Stimulated activated CD4-positive, alpha-beta T cell treated with anti-CD3 and anti-CD28 coated beads, Interleukin-4, amount 100 ng/mL, for 48 hours (primary cell): ENCODE data around the gene B4GALT3.

ENCODE experiments used
- DNase-seq, 2 donors: peaks; one replicate each; pipeline ENCODE4 v3.0.0-alpha.2; 2020; ENCODE audit warnings: low read depth in 2 of 2

Gene B4GALT3

DNA sequence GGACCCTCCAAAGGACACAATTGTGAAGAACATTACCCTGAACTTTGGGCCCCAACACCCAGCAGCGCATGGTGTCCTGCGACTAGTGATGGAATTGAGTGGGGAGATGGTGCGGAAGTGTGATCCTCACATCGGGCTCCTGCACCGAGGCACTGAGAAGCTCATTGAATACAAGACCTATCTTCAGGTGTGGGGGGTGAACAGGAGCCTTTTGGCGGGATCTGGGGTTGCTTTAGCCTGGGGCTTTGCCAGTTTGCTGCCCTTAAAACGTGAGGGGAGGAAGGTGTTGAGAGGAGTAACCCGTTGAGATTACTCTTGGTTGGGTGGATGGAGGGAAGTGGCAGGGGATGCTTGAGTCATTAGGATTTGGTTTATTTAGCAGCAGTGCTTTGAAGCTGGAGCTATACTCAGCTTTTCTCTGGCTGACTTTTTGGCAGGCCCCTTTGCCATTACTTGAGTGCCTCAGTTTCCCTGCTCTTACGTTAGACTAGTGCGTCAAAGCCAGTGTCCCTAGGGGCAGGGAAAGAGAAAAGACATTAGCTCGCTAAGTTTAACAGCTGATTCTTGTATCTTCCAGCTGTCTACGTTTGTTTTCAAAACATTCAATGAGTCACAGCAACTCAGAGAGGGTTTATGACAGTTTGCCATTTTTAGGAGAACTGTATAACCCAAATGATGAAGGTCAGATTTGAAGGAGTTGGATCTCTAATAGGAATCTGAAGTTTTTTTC is 29.3 kb upstream of the B4GALT3 start:
- DNase-seq = no peak

DNA sequence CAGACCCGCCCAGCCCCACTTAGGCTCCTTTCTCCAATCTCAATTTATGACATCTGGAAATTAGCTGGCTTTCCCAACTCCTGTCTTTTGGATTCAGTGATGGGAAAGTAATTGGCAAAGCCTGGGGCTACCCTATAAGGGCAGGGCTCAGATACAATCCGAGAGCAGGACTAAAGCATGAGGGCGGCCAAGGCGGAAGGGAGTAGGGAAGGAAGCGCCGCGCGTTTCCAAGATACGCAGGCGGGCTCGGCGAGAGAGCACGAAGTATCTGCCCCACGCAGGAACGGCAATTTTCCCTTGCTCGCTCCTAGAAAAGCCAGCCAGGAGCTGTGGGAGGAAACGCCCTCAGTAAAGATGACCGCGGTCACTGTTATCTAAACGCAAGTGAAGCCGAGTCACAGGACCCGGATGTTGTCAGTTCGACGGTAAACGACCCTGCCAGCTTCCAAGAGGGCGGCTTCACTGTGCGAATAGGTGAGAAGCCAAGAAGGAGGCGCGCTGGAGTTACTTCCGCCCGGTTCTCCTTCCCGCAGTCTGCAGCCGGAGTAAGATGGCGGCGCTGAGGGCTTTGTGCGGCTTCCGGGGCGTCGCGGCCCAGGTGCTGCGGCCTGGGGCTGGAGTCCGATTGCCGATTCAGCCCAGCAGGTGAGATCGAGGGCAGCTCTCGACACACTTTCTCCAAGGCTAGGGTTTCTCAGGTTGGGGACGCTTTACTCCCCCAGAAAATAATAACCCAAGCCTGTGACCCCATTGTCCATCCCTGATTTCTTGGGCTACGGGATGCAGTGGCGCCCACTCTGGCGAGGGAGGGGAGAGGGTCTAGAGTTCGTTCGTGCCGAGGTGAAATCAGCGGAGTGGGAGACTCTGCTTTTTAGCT is 24.8 kb upstream of the B4GALT3 start, which contains the start of gene NDUFS2:
TSS of gene NDUFS2 (plus strand) at position 532 of the 877 bp plus-strand sequence. CDS start at position 551, 19 bp downstream.
- DNase-seq = peak; percentile 87 to 91

DNA sequence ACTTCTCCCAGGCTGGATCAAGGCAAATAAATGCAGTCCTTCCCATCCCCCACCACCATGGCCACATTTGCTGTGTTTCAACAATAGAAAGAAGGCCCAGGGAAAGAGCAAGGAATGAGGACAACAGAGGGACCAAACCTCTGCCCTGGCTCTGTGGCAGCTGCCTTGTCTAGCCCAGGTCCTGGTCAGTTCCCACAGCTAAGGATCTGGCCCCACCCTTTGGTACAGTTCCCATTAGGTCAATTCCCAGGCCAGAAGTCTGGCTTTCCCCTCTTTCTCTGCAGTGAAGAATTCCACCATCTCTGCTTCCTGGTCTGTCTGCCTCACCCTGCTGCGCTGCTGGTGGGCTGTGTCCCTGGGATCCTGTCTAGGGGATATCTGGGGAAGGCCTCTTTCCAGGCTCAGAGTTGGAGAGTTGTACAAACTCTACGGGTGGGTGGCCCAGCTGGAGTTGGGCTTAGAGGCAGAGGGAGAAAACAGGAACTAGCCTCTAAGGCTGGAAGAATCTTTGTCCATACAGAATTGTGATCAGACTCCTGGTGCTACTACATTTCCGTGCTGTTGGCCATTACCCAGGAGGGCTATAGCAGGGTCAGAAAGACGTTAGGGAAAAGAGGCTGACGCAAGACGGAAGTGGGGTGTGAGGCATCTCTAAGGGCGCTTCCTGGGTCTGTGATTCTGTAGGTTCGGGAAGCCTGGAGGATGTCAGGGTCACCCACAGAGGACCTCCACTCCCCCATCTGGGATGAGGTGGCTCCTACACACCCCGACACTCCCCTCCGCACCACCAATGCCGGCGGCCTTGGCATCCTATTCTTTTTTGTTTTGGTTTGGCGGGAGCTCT is 23.9 kb upstream of the B4GALT3 start:
- DNase-seq = no peak

DNA sequence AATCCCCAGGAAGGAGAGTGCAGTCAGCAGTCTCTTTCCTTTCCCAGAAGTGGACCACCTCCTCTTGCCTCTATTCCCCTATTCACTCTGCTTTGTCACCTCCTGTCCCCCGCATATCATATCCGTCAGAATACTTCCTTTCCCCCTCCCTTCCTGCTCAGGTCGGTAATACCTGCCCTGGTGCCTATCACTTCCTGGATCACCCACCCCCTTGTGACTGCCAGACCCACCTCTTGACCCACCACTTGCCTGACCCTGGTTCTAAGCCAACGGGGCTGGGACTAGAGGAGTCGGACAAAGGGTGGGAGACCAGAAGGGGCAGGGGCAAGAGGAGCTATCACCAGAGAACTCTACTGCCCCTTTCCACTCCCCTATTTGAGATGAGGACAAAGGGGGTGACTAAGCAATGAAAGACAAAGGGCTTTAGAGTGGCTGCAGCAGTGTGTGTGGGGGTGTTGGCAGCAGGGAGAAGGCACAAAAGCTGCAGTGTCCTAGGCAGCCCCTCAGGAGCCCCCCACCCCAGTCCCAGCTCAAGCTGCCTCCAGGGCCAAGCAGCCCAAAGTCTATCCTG is 23.2 kb upstream of the B4GALT3 start:
- no peak for DNase-seq

DNA sequence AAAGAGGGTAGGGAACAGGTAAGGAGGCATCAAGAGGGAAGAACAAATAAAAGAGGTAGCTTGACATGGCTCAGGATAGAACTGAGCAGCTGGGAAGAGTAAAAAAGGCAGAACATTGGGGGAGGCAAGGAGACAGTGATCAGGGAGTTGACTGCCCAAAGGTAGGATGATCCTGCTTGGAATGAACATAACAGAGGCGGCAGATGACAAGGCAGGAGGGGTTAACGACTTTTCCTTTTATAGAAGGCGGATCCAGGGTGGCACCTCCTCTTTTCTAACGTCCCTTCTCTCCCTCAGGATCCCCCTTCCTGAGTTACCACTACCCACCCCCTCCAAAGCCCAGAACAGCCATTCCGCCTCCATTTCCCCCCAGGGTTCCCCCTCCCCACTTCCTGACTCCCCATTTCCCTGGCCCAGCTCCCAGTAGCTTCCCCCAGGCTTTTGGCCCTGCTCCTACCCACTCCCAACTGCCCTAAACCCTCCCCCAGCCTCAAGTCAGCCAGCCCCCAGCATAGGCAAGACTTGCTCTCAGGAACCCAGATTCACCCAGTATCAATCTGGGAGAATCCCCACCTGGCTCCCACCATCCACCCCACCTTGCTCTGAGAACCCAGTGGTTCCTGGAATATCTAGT is 22.3 kb upstream of the B4GALT3 start:
- no peak for DNase-seq

DNA sequence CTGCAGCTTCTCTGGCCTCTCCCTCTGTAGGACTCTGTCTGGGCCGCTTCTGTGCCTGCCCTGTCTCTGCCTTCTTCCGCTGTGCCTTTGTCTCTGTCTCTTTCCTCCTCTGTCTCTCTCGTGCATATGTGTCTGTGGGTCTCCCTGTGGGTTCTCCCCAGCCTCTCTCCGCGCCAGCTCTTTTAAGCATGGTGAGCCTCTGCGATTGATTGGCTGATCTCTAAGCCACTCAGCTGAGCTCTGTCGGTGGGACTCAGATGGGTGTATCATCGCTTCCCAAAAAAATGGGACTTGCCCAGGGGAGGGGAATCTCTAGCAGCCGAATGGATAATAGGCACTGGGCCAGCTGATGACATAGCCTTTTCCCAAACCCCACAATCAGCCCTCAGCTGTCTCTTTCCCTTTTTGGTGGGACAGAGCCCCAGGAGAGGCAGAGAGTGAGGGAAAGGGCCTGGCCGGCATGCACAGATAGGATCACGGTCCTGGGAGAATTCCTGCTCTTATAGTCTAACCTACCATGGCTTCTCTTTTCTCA is 21.7 kb upstream of the B4GALT3 start, which contains the start of gene ADAMTS4:
TSS of gene ADAMTS4 (minus strand) at position 158 of the 535 bp plus-strand sequence. CDS start 427 bp downstream, outside the sequence.
- DNase-seq = no peak

DNA sequence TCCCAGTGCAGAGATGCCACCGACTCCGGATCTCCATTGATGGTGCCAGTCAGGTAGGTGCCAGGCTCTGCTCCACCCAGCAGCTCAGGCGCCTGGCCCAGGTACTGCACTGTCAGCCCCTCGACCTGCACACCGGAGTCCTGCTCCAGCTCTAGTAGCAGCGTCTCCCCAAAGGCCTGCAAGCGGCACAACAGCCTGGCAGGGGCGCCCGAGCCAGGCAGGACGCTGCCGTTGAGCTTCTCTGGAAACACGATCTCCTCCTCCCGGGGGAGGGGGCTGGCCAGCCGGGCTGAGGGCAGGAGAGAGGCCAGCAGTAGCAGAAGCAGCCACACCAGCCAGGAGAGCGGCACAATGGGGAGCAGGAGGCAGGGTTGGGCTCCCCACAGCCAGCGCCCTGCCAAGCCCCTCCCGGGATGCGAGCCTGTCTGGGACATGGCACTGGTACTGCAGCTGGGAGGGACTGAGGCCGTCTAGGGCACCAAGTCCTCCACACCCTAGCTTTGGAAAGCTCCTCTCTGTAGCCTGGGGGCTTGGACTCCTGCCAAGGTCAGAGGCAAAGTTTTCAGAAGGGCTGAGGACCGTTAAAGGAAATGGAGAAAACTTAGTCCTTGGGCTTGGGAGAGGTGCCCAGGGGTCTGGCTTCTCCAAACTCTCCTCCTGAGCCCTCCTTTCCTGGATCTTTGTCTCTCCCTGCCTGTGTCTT is 21.0 kb upstream of the B4GALT3 start:
- DNase-seq = no peak

DNA sequence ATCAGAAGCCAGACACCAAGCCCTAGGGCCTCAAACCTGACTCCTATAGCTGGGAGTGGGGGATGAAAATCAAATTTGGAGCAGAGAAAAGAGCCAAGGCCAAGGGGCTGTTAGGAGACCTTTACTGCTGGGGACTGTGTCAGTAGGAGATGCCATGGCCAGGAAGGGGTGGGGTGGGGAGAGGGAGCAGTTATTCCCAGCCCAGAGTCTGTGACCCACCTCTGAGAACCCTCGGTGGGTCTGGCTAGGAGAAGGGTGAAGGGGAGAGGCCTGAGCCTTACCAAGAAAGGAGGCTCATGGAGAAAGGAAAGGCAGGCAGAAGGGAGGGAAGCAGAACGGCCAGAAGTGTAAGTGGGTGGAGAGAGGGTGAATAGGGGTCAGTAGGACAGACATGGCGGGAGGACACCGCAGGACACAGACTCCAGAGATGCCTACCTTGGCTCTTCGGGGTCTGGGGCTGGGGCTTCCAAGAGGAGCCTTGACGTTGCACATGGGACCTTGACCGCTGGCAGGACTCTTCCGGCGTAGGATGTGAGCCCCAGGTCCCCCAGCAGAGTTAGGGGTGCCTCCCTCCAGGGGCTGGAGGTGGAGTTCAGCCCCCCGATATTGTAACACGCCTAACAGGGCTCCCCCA is 20.4 kb upstream of the B4GALT3 start:
- DNase-seq = no peak

DNA sequence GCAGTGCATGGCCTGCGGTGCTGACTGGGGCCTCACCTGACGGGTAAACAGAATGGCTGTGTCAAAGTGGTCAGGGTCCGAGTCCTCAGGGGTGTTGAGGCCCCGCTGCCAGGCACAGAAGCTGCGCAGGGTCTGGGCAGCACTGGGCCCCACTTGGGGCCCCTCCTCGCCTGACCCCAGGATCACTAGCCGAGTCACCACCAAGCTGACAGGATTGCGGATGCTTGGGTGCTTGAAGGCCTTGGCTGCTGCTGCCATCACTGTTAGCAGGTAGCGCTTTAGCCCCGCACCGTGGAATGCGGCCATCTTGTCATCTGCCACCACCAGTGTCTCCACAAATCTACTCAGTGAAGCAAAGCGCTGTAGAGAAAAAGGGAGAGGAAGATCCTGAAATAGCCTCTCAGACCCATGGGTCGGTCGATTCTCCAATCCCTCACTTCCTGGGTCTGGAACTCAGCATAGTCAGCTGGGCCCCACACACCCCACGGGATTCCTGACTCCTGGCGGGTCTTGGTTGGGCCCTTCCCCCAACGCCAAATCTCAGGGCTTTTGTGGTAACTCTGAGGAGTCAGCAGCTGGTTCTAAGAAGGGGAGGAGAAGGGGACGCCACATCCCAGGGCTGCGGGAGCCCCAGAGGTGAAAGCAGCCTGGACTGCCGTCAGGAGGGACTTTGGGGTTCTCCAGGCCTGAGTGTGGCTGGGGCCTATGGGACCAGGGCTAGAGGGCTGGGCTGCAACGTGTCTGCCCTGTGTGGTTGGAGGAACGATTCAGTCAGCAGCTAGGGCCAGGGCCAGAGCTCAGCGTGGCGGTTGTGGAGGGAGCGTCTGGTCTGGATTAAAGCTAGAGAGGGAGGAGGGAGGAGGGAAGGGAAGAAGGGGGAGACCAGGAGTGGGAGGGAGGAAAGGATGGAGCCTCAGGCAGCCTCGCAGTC is 19.5 kb upstream of the B4GALT3 start:
- no peak for DNase-seq

DNA sequence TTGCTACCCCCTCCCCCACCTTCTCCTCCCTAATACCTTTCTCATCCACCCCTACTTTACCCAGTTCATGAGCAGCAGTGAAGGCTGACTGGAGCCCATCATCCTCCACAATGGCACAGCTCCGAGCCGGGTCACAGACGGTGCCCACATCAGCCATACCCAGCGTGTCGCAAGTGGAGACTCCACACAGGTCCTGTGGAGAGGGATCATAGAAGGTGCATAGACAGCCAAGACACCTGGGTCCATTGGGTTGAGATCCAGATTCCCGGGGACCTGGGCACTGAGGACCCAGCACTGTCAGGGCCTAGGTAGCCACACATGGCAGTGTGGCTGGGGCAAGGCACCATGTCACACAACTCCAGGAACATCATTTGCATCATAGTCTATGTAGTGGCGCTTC is 18.8 kb upstream of the B4GALT3 start:
- no peak for DNase-seq

DNA sequence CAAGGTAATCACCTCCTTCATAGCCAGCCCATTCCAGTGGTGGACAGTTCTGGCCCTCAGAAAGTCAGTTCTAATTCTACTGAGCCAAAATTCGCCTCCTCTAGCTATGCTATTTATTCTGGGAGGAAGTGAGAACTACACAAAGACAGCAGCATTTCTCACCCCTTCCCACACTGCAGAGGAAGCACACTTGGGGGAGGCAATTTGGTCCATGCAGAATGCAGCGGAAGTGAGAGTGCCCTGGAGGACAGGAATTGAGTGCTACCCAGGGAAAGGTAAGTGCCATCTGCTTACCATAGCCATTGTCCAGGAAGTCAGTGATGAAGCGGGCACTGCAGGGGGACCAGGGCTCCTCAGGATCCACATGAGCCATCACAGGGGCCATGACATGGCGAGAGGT is 17.9 kb upstream of the B4GALT3 start:
- no peak for DNase-seq

DNA sequence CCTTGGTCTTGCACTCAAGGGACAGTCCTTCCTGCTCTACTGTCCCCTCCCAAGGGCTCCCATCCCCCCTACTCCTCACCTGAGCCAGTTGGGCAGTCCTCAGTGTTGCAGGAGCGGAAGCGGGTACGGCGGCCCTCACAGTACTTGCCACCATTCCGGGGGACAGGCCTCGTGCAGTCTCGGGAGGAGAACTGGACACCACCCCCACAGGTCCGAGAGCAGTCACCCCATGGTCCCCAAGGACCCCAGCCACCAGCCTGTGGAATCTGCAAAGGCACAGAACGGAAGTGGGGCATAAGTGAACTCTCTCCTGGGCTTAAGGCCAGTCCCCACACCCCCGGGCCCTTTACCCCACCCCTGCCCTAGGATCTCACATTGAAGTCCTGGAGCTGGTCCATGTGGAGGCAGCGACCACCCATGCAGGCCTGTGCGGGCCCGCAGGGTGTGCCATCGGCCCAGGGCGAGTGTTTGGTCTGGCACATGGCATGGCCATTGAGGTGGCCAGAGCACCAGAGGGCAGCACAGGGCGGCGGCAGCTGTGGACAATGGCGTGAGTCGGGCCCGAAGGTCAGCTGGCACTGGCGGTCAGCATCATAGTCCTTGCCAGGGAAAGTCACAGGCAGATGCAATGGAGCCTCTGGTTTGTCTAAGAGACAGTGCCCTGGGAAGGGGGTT is 16.4 kb upstream of the B4GALT3 start:
- DNase-seq = no peak

DNA sequence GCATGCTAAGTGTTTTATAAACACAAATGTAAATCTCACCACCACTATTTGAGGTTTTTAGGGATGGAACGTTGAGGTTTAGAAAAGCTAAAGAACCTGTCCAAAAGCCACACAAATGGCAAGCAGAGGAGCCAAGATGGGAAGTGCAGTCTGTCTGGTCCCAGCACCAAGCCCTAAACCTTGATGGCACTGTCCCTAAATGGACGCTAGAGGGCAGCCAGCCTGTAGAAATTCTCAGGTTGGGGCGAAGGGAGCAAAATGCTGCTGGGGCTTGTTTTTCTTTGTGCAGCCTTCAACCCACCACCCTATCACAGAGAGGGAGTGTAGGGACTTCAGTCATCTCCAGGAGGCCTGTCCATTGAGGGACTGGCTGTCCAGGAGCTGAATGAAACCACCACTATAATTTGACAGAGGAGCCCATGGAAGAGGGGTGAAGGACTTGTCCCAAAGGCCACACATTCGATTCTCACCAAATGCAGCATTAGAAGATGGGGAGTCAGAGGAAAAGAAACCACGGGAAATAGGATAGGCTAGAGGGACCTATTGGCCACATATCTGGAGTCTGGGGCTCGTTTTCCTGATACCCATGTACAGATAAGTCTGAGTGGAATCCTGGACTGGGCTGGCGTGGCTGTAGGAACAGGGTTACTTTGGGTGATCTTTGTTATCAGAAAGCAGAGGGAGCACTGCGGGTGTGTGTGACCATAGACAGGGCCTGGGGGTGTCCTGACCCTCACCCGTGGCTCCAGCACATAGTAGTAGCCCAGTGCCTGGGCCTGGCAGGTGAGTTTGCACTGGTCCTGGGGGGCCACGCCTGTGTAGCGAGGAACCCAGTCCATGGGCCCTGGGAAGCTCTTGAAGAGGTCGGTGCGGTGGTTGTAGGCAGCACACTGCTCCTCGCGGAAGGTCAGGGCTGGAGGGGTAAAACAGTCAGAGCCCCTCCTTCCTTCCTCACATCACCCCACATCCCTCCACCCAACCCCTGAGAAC is 15.5 kb upstream of the B4GALT3 start:
- peak; percentile 46 to 56 for DNase-seq

DNA sequence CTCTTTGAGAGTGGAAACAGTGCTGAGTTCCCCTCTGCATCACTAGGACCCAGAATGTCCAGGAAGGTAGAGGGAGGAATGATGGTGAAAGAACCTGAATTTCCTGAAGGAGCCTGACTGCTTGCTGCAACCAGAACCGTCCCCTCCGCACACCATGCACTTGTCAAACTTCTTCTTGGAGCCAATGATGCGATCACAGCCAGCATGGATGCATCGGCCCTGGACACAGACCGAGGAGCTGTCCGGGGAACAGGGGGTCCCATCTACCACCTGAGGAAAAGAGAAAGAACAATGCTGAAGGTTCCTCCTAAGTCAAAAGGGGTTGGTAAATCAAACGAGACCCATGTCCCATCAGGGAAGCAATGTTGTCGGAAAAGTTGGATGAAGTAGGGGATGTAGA is 14.7 kb upstream of the B4GALT3 start:
- DNase-seq = no peak

DNA sequence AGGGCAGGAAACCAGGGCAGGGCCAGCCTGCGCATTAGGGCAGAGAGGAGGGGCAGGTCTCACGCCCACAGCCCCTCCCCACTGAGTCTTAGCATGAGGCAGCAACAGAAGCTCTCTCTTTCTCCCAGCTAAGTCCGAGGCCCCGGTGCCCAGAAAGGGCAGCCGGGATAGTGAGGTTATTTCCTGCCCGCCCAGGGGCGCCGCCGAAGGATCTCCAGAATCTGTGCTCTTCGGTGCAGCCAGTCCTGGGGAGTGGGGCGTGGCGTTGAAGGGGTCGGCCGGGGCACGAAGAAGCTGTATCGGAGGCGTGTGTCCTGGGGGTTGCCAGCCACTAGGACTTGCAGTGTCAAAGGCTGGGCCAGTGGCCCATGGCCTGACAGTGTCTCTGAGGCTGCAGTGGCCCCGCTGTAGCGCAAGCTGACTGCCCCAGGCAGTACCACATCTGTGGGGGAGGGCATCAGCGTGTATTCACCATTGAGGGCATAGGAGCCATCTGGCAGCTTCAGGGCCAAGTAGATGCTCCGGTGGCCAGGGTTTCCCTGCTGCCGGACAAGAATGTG is 13.7 kb upstream of the B4GALT3 start:
- DNase-seq = no peak

DNA sequence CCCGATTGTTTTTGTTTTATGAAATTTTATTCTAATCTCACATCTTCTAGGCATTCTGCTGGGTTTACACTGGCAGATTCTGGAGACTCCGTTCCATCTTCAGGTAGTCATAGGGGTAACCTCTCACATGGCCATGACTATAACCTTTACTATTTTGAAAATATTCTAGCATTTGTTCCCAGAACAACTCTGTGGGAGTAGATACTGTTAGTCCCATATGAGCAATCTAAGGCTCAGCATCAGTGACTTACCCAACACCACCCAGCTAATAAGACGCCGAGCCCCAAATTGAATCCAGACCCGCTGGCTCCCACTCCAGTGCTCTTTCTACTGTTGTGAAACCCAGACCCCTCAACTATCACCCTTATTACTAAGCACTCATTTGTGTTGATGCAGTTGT is 11.7 kb upstream of the B4GALT3 start:
- DNase-seq = no peak
